Ascending aorta (tissue), 2 donors: ENCODE measurements around the gene IGSF10. TPM values are rescaled to one million over a fixed set of nuclear protein-coding genes. Genes with fewer than 3 reads are reported as not detected.

ENCODE experiments used
- DNase-seq, 2 donors: peaks; one replicate each; pipeline ENCODE4 v3.0.0-alpha.2; 2019; ENCODE audit warnings: low spot score in 2 of 2
- H3K27ac ChIP-seq, 2 donors: fragments of 200-600 bp; sonication (generic); one replicate each; pipeline ENCODE4 v1.5.1; 2016 to 2017; ENCODE audit warnings: mild to moderate bottlenecking in 1 of 2
- H3K27me3 ChIP-seq: fragments of 200-600 bp; sonication (generic); one replicate; pipeline ENCODE4 v1.5.1; 2017
- H3K36me3 ChIP-seq, 2 donors: fragments of 200-600 bp; sonication (generic); one replicate each; pipeline ENCODE4 v1.5.1; 2016
- H3K4me1 ChIP-seq, 2 donors: fragments of 200-600 bp; sonication (generic); one replicate each; pipeline ENCODE4 v1.5.1; 2016 to 2017; ENCODE audit warnings: mild to moderate bottlenecking in 1 of 2
- H3K4me3 ChIP-seq, 2 donors: fragments of 200-600 bp; sonication (generic); one replicate each; pipeline ENCODE4 v1.5.1; 2016 to 2017; ENCODE audit warnings: mild to moderate bottlenecking in 1 of 2
- H3K9me3 ChIP-seq, 2 donors: fragments of 200-600 bp; sonication (generic); one replicate each; pipeline ENCODE4 v1.5.1; 2016
- CTCF ChIP-seq, 3 experiments: fragments of 200-600 bp in 2 of 3; fragments of 450-650 bp in 1 of 3; sonication (generic) in 2 of 3; IDR thresholded peaks; one replicate each; pipeline ENCODE4 v1.5.1; 2016 to 2019; ENCODE audit warnings: antibody characterized with exemption in 3 of 3, mild to moderate bottlenecking in 1 of 3, moderate library complexity in 1 of 3
- intact Hi-C: fragments of 100-400 bp; cut with DNase I; formaldehyde crosslinking; loops from one replicate; pipeline ENCODE4 v1.15.1; 2023
- total RNA-seq: library from RNA; depleted of rRNA; stranded (reverse); fragments of >200 nt; gene quantifications from one replicate; pipeline ENCODE4 v1.1.0, GENCODE V29; 2016

IGSF10 gene
- total RNA-seq, 1 donor from 2014 or later, result 1.7 TPM

DNA sequence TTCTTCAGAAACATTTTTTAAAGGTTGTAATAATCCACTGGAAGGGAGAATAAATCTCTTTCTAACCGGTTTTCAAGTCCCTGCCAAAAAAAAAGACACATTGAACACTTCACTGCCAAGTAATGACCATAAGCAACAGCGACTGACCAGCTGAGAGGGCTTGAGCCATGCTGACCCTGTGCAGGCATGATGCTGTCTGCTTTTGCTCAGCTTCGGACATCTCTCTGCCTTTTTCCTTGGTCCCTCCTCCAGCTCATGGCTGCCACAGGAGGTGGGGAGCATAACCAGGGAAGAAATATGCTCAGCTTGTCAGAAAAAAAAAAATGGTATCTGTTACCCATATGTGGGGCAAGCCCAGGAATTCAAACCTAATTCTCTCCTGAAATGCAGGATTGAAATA, 1.5 kb downstream of the IGSF10 start:
- no peak for TF ChIP-seq CTCF (IDR thresholded peaks at IDR 0.05)
- intact Hi-C loops, result no loop called here
- DNase-seq, result no peak
- Histone ChIP-seq H3K27me3 (no peaks in the 10 kb centered on the region), H3K9me3 (no peaks in the 10 kb centered on the region), H3K4me1 (peaks cover 0 to 7% of the 10 kb centered on the region in 2 donors), H3K27ac (no peak overlapping the region), H3K4me3 (no peak overlapping the region), H3K36me3 (no peaks in the 10 kb centered on the region)

DNA sequence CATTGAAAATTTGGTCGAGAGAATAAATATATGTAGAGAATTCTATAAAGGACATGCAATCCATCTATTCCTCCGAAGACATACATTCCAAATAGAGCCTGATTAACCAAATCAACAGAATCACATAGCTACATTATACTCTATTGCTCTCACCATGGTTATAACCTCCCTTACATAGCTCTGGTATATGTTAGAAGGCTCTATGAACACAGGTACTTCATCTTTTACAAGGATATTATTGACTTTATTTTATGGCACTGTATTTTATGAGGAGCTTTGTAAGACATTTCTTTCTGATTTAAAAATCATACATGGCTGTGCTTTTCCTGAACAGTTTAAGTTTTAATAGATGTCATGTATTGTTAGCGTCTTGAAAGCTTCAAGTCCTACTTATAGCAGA, 4.8 kb downstream of the IGSF10 start:
- Histone ChIP-seq H3K9me3 (no peaks in the 10 kb centered on the region), H3K36me3 (no peaks in the 10 kb centered on the region), H3K4me1 (peaks cover 0 to 5% of the 10 kb centered on the region in 2 donors), H3K27ac (no peak overlapping the region), H3K4me3 (no peak overlapping the region), H3K27me3 (no peaks in the 10 kb centered on the region)
- TF ChIP-seq CTCF (IDR thresholded peaks at IDR 0.05), result no peak
- intact Hi-C loops, result no loop called here
- no peak for DNase-seq

DNA sequence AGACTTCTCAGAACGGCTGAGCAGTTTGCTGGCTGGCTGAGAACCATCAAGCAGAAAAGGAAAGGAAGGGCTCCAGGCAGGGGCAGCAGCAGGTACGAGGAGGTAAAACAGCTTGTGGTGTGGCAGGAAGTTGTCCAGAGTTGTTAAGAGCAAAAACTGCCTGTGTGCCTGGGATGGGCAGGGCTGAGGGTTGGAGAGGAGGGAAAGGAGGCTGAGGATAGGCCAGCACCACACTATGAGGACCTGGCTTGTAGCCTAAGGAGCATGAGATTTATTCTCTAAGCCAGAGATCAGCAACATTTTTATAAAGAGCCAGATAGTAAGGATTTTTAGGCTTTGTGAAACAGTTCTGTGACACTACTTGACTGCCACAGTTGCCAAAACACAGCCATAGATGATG, 8.0 kb downstream of the IGSF10 start:
- no peak for DNase-seq
- H3K27me3 ChIP-seq, result no peaks in the 10 kb centered on the region
- H3K27ac ChIP-seq, result no peak overlapping the region
- no peak for TF ChIP-seq CTCF (IDR thresholded peaks at IDR 0.05)
- H3K9me3 ChIP-seq, result no peaks in the 10 kb centered on the region
- H3K36me3 ChIP-seq, result no peaks in the 10 kb centered on the region
- intact Hi-C loops, result no loop called here
- no peak overlapping the region for H3K4me3 ChIP-seq
- no peaks in the 10 kb centered on the region for H3K4me1 ChIP-seq

GRCh38 chr3:151452368-151452767, 8.5 kb downstream of the IGSF10 start:
- no peak for TF ChIP-seq CTCF (IDR thresholded peaks at IDR 0.05)
- no peak overlapping the region for H3K4me3 ChIP-seq

DNA sequence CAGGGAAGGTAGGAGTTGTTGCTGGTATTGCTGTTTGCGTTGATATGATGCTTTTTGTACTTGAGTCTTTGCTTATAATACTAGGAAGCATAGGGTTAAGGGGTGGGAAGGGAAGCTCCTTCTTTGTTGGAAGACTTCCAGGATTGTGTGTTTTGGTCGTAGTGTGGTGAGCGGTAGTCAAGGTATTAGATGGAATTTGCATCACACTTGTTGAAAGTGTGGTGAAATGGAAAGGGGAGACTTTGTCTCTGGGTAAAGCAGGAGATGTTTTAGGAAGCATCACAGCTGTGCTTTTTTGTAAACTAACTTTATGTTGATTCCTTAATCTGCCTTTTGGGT, 14.9 kb downstream of the IGSF10 start:
- no peak overlapping the region for H3K27ac ChIP-seq
- no peaks in the 10 kb centered on the region for H3K36me3 ChIP-seq
- DNase-seq, result no peak
- H3K4me3 ChIP-seq, result no peak overlapping the region
- no peaks in the 10 kb centered on the region for H3K27me3 ChIP-seq
- intact Hi-C loops, result no loop called here
- no peaks in the 10 kb centered on the region for H3K4me1 ChIP-seq
- no peak for TF ChIP-seq CTCF (IDR thresholded peaks at IDR 0.05)
- H3K9me3 ChIP-seq, result no peaks in the 10 kb centered on the region

More at GRCh38 chr3:151452368-151452767, 8.5 kb downstream of the IGSF10 start:
- no peaks in the 10 kb centered on the region for H3K4me1 ChIP-seq
- no peak for DNase-seq
- no peak overlapping the region for H3K27ac ChIP-seq
- H3K27me3 ChIP-seq, result no peaks in the 10 kb centered on the region
- no peaks in the 10 kb centered on the region for H3K9me3 ChIP-seq
- intact Hi-C loops, result no loop called here
- H3K36me3 ChIP-seq, result no peaks in the 10 kb centered on the region

DNA sequence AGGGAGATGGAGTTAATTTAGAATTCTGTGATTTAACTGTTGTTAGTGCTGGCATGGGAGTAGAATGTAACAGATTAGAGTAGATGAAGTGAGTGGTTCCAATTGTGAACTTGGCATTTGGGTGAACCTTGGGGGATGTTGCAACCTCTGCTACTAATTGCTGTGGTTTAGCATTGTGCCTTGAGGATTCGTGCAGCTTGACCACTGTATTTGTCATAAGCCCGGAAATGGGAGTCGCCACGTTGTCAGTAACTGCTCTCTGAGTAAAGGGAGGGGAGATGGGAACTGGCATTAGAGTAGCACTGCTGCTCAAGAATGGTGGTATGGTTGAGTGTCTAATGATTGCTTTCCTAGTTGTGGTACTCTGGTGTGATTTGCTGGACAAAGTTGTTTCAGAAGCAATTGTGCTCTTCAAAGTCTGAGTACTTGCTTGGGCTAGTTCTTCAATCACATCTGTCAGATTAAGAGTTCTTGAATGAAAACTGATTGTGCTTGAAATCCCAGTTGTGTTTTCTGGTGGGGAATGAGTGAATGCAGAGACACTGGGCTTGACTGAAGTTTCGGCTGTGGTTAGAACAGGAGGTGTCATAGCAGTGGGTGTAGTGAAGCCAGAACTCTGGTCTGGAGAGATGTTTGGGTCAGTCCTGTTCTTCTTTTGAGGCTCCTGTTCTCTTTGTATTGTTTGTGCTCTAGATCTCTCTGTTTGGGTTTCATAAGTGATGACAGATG, 15.4 kb downstream of the IGSF10 start:
- no peaks in the 10 kb centered on the region for H3K4me1 ChIP-seq
- H3K27ac ChIP-seq, result no peak overlapping the region
- intact Hi-C loops, result no loop called here
- no peak for DNase-seq
- H3K9me3 ChIP-seq, result no peaks in the 10 kb centered on the region
- H3K36me3 ChIP-seq, result no peaks in the 10 kb centered on the region
- H3K27me3 ChIP-seq, result no peaks in the 10 kb centered on the region
- H3K4me3 ChIP-seq, result no peak overlapping the region
- no peak for TF ChIP-seq CTCF (IDR thresholded peaks at IDR 0.05)
